Measurements from ENCODE around the gene ERC2. TPM values are rescaled to one million over a fixed set of nuclear protein-coding genes. Genes with fewer than 3 reads are reported as not detected.

ERC2 gene
- total and polyA plus RNA-seq, 2 donors (not counting 3 experiments of a cell fraction or from before 2014, with no cell fraction given): 5.6 to 15.5 TPM

DNA sequence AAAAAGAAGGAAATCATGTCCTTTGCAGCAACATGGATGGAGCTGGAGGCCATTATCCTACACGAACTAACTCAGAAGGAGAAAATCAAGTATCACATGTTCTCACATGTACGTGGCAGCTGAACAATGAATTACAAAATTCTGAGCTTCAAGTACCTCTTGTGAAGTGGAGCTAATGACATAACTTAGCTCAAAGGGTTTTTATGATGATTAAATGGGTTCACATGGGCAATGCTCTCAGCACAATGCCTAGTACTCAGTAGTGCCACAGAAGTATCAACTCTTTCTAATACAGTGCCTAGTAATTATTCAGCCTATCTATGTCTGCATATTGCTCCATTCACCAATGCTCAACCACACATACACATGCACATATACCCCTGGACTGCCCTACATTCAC, 573.7 kb downstream of the ERC2 start:
- DNase-seq (ENCODE audit: low read depth, low spot score): no peak
- POLR2A ChIA-PET: no interaction called here
- no peaks in the 10 kb centered on the region for H3K36me3 ChIP-seq (ENCODE audit: control insufficient read depth in 2 of 2, extremely low read depth in 1 of 2, insufficient read depth in 2 of 2, low read length in 2 of 2)

More for the DNA sequence above, 573.7 kb downstream of the ERC2 start:
- Histone ChIP-seq H3K4me3 (replicated peaks in 1 of 3; ENCODE audit: insufficient read depth in 1 of 3, low read depth in 1 of 3, low read length in 3 of 3) (no peak overlapping the region), H3K9ac (replicated peaks; ENCODE audit: extremely low read depth, insufficient read depth, low read length) (no peak overlapping the region), H3K9me3 (replicated peaks; ENCODE audit: control insufficient read depth, insufficient read depth, low read length) (no peaks in the 10 kb centered on the region), H2AFZ (ENCODE audit: low read depth, low read length) (no peak overlapping the region), H3K27me3 (ENCODE audit: control insufficient read depth in 2 of 2, insufficient read depth in 2 of 2, low read length in 2 of 2) (no peaks in the 10 kb centered on the region), H4K20me1 (replicated peaks; ENCODE audit: control insufficient read depth, extremely low read depth, insufficient read depth, low read length) (no peaks in the 10 kb centered on the region), H3K4me1 (ENCODE audit: control insufficient read depth, extremely low read depth, insufficient read depth, low read length) (peaks cover 14% of the 10 kb centered on the region), H3K79me2 (ENCODE audit: control insufficient read depth, insufficient read depth, low read length) (no peaks in the 10 kb centered on the region), H3K27ac (ENCODE audit: insufficient read depth, low read depth, low read length) (no peak overlapping the region), H3K4me2 (ENCODE audit: insufficient read depth, low read length) (no peak overlapping the region), H3K9me1 (replicated peaks; ENCODE audit: control insufficient read depth, extremely low read depth, insufficient read depth, low read length) (no peaks in the 10 kb centered on the region)
- dilution Hi-C loops (cut with MboI; ENCODE audit: extremely low pct_ligation_motif_present, low sequenced_read_pairs) (no loop called here), intact Hi-C loops (cut with micrococcal nuclease) (loop anchor here (2.0 to 10.0 kb wide), 2 partner anchors 408 to 1040 kb away; no protein-coding TSS in a partner anchor)
- FAIRE-seq: no peak
- CTCF ChIA-PET: no interaction called here
- no peak for TF ChIP-seq JUN (IDR thresholded peaks at IDR 0.05; ENCODE audit: borderline replicate concordance, insufficient read depth, insufficient read length, low read depth)
- TF ChIP-seq POLR2A (IDR thresholded peaks at IDR 0.05; ENCODE audit: low read depth, low read length): no peak
- TF ChIP-seq, protein P1, sequence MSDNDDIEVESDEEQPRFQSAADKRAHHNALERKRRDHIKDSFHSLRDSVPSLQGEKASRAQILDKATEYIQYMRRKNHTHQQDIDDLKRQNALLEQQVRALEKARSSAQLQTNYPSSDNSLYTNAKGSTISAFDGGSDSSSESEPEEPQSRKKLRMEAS (IDR thresholded peaks at IDR 0.05; ENCODE audit: insufficient read depth, insufficient read length): no peak
- TF ChIP-seq FOS (IDR thresholded peaks at IDR 0.05; ENCODE audit: borderline replicate concordance, insufficient read depth, low read length): no peak
- TF ChIP-seq EZH2 (IDR thresholded peaks at IDR 0.05; ENCODE audit: borderline replicate concordance, low read depth, low read length, severe bottlenecking): no peak
- TF ChIP-seq, protein P2, sequence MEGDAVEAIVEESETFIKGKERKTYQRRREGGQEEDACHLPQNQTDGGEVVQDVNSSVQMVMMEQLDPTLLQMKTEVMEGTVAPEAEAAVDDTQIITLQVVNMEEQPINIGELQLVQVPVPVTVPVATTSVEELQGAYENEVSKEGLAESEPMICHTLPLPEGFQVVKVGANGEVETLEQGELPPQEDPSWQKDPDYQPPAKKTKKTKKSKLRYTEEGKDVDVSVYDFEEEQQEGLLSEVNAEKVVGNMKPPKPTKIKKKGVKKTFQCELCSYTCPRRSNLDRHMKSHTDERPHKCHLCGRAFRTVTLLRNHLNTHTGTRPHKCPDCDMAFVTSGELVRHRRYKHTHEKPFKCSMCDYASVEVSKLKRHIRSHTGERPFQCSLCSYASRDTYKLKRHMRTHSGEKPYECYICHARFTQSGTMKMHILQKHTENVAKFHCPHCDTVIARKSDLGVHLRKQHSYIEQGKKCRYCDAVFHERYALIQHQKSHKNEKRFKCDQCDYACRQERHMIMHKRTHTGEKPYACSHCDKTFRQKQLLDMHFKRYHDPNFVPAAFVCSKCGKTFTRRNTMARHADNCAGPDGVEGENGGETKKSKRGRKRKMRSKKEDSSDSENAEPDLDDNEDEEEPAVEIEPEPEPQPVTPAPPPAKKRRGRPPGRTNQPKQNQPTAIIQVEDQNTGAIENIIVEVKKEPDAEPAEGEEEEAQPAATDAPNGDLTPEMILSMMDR (IDR thresholded peaks at IDR 0.05; ENCODE audit: extremely low read depth in 1 of 2, insufficient read depth in 1 of 2, low read depth in 1 of 2, low read length in 2 of 2): no peak
- TF ChIP-seq GATA2 (IDR thresholded peaks at IDR 0.05; ENCODE audit: insufficient read depth, insufficient read length, low read depth, low read length): no peak
- no peak for TF ChIP-seq MYC (IDR thresholded peaks at IDR 0.05; ENCODE audit: low read depth, low read length)
- TF ChIP-seq POLR2AphosphoS5 (IDR thresholded peaks at IDR 0.05; ENCODE audit: insufficient read depth, low read depth, low read length): no peak
- BruUV-seq (replicated peaks): no TSS peak
